GM12891 (cell line): ENCODE measurements around the gene PCAT7. TPM values are rescaled to one million over a fixed set of nuclear protein-coding genes. Genes with fewer than 3 reads are reported as not detected.
"Not testable (repeated sequence)": the region's sequence is repeated elsewhere in the genome, so short reads cannot be mapped to it uniquely, and the experiment has no call there.

Experiments
- DNase-seq: peaks from one replicate; pipeline ENCODE4 v3.0.0; 2011; ENCODE audit warnings: low spot score; ENCODE audit not compliant: insufficient read length
- FAIRE-seq: peaks from 2 replicates; lab custom pipeline; 2011; peaks lifted over from hg19 to GRCh38; lab: Jason Lieb, UNC
- PAX5 ChIP-seq: IDR thresholded peaks from 2 replicates; pipeline ENCODE4 v1.6.1; 2011; ENCODE audit warnings: low read length, moderate library complexity, mild to moderate bottlenecking; ENCODE audit not compliant: insufficient read depth, severe bottlenecking
- POLR2A ChIP-seq: IDR thresholded peaks from 2 replicates; pipeline ENCODE4 v1.6.1; 2011; ENCODE audit warnings: low read depth, low read length, control low read depth
- POLR2AphosphoS5 ChIP-seq: IDR thresholded peaks from 2 replicates; pipeline ENCODE4 v1.6.1; 2011; ENCODE audit warnings: low read depth, low read length, control low read depth
- POU2F2 ChIP-seq: IDR thresholded peaks from 2 replicates; pipeline ENCODE4 v1.6.1; 2011; ENCODE audit warnings: low read depth, mild to moderate bottlenecking, control low read depth, low read length, moderate library complexity
- SPI1 ChIP-seq: IDR thresholded peaks from 2 replicates; pipeline ENCODE4 v1.6.1; 2011; ENCODE audit warnings: low read depth, low read length, control low read depth
- TAF1 ChIP-seq: IDR thresholded peaks from 2 replicates; pipeline ENCODE4 v1.6.1; 2011; ENCODE audit warnings: low read depth, low read length, control low read depth
- polyA plus RNA-seq: library from polyadenylated mRNA; unstranded; fragments of >200 nt; gene quantifications from one replicate; pipeline ENCODE4 v1.2.1, GENCODE V29; 2012; ENCODE audit warnings: low read depth, missing spikeins, inconsistent platforms; ENCODE audit not compliant: missing spikeins

Gene PCAT7
- polyA plus RNA-seq, result 0.04 TPM

DNA sequence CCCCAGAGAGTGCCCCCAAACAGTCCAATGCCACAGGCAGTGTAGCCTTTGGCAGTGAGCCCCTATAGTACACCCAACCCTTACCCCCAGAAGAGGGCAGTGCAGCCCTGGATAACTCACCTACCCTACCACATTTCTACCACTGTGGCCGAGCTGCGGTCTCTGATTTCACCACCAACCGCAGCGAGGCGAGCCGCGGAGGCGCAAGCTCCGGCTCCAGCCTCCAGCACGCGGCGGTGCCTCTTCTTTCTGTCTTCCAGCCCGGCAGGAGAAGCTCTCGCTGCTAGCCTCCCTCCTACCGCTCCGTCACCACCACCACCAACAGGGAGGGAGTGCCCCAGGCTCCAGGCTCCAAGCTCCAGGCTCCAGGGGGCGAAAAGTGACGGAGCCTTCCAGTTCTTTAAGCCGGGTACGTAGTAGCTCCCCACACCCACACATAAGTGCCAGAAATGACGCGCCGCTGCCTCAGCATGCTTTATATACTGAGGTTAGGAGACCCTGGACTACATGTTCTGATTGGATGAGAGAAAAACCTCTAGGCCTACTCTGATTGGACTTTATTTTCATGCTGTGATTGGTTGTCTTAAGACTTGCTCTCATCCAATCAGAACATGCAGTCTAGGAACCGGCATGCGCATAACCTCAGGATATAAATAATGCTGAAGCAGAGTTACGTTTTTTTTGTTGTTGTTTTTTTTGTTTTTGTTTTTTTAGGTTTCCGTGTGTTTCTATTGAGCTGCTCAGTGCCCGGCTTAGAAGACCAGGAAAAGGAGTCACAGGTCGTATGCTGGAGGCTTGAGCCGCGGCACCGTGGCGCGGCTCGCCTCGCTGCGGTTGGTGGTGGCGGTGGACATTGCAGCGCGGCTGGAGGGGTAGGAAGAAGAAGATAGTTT lies at the start of gene PCAT7:
TSS of gene PCAT7 (plus strand) at position 645 of the 893 bp plus-strand sequence.
- FAIRE-seq (peak; percentile 89), DNase-seq (peak; percentile 65)
- no peak for TF ChIP-seq PAX5
- TF ChIP-seq POLR2AphosphoS5, result no peak

DNA sequence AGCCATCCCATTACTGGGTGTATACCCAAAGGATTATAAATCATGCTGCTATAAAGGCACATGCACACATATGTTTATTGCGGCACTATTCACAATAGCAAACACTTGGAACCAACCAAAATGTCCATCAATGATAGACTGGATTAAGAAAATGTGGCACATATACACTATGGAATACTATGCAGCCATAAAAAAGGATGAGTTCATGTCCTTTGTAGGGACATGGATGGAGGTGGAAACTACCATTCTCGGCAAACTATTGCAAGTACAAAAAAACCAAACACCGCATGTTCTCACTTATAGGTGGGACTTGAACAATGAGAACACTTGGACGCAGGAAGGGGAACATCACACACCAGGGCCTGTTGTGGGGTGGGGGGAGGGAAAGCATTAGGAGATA lies 48.5 kb upstream of the PCAT7 start:
- FAIRE-seq, DNase-seq: not testable (repeated sequence)

DNA sequence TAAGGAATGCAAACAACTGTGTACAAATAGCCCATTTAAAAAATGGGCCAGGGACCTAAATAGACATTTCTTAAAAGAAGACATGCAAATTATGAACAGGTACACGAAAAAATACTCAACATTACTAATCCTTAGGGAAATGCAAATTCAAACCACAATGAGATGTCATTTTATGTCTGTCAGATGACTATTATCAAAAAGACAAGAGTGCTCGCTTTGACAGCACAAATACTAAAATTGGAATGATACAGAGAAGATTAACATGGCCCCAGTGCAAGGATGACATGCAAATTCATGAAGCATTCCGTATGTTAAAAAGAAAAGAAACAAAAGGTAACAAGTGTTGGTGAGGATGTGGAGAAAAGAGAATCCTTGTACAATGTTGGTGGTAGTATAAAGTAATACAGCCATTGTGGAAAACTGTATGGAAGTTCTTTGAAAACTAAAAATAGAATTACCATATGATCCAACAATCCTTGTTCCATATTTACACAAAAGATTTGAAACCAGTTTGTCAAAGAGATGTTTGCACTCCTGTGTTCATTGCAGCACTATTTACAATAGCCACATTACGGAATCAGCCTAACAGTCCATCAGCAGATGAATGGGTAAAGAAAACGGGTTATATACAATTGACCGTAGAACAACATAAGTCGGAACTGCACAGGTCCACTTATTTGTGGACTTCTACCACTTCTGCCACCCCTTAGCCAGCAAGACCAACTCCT lies 47.2 kb upstream of the PCAT7 start:
- TF ChIP-seq PAX5 (no peak), POLR2AphosphoS5 (no peak), TAF1 (no peak), POLR2A (no peak), POU2F2 (no peak), SPI1 (no peak)
- DNase-seq, result no peak
- FAIRE-seq, result peak; percentile 16

DNA sequence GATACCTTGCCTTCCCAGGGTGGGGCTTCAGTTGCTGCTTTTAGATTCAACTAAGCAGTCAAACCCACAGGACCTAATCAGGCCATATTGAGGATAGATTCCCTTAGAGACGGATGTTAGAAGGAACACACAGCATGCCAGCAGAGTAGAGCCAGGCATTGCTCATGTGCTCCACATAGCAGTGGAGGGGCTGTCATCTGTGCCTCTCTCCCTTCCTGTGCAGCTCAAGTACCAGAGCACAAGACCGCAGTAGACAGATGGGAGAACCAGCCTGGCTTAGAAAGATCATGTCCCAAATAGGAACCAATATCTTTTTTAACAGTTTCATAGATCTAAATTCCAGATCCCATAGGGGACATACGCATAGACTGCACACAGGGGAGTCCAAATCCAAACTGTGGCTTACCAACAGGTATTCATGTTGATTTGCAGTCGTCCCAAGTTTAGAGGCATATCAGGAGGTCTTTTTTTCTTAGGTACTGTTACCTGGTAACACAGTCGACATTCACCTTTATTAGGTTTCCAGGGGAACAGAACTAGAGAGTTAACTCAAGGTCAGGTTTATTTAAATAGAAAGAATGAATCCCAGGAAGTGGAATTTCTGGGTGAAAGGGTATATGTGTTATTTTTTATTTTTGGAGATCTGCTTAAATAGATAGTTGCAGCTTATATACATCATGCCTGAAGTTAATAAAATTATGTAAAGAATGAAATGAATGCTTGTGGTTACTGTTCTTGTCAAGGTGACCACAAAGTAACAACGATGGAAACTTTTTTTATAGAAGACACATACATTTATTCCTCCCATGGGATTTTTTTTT lies 43.5 kb upstream of the PCAT7 start:
- TF ChIP-seq POLR2A, result no peak
- TF ChIP-seq PAX5, result no peak
- TF ChIP-seq POLR2AphosphoS5, result no peak
- TF ChIP-seq POU2F2, result no peak
- TF ChIP-seq TAF1, result no peak
- no peak for TF ChIP-seq SPI1
- DNase-seq (no peak), FAIRE-seq (no peak)

DNA sequence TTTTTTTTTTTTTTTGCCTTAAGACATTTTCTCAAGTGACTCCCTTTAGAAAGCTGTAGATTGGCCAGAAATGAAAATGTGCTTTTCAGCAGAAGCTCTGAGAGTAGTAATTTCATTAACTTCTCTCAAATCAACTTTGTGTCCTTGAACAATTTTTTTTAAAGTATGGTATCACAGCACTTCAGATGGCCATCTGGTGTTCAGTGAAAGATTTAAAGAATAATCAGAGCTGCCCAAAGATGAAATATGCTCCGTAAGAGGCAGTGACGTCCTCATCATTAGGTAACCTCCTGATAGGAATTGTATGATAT lies 43.0 kb upstream of the PCAT7 start:
- DNase-seq, result no peak
- TF ChIP-seq TAF1, result no peak
- TF ChIP-seq POLR2A, result no peak
- TF ChIP-seq POU2F2, result no peak
- no peak for TF ChIP-seq PAX5
- no peak for TF ChIP-seq SPI1
- no peak for TF ChIP-seq POLR2AphosphoS5
- FAIRE-seq, result no peak

DNA sequence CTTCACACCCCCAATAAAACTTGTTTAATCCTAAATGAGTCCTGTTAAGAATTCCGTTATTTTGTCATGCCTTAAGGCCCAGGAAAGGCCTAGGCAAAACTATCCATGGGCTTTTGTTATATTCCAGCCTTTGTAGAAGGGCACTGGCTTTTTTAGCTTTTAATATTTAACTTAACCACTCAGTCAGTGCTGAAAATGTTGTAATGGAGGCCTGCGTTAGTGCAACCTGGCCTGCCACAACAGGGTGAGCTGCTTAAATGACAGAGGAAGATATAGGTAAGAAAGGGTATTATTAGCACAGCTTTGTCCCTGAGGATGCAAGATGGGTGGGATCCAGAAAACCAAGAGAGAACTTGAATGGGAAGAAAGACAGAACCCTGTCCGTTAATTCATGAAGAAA lies 40.2 kb upstream of the PCAT7 start:
- FAIRE-seq, result no peak
- TF ChIP-seq POLR2A (no peak), TAF1 (no peak), POLR2AphosphoS5 (no peak), SPI1 (no peak), PAX5 (no peak), POU2F2 (no peak)
- no peak for DNase-seq

DNA sequence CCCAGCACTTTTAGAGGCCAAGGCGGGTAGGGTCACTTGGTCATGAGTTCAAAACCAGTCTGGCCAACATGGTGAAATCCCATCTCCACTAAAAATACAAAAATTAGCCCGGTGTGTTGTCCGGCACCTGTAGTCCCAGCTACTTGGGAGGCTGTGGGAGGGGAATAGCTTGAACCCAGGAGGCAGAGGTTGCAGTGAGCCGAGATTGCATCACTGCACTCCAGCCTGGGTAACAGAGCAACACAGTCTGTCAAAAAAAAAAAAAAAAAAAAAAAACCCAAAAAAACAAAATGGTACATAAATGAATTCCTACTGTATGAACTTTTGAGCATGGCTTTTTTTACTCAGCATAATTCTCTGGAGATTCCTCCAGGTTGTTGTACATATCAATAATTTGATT lies 37.6 kb upstream of the PCAT7 start:
- DNase-seq, result no peak
- TF ChIP-seq PAX5 (no peak), SPI1 (no peak), POLR2AphosphoS5 (no peak), POLR2A (no peak), POU2F2 (no peak), TAF1 (no peak)
- FAIRE-seq, result no peak

DNA sequence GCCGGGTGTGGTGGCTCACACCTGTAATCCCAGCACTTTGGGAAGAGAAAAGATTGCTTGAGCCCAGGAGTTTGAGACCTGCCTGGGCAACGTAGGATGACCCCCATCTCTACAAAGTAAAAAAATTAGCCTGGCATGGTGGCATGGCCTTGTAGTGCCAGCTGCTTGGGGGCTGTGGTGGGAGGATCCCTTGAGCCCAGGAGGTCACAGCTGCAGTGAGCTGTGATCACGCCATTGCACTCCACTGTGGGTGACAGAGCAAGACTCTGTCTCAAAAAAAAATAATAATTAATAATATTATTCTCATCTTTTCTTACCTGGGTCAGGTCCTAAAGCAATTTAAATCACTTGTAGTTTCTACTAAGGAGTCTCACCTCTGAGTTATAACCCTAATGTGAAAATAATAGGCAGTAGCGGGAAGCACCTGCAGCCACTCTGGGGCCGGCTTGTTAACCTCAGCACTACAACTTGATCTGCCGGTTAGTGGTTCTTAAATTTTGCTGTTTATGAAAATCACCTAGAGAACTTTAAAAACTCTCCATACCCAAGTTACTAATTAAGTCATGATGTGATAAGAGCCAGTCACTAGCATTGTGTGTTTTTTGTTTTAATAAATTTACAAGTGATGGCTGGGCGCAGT lies 29.4 kb upstream of the PCAT7 start:
- FAIRE-seq (no peak), DNase-seq (no peak)
- TF ChIP-seq POLR2A (no peak), POU2F2 (no peak), POLR2AphosphoS5 (no peak), SPI1 (no peak), PAX5 (no peak), TAF1 (no peak)

DNA sequence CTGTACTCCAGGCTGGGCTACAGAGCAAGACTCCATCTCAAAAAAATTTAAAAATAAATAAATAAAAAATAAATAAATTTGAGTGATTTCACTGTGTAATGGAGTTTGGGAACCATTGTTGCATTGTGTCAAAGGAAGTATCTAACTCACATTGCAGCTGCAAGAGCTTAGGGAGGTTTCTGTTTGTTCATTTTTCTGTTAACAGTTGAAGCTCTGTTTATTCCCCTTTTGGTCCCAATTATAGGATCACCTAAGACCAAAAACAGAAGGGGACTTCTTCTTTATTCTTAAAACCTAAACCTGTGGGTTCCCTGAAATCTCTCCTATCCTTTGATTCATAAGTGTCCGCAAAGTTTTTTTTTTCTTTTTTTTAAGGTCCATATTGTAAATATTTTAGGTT lies 28.6 kb upstream of the PCAT7 start:
- no peak for FAIRE-seq

More for the DNA sequence above, 28.6 kb upstream of the PCAT7 start:
- TF ChIP-seq POLR2A, result no peak
- no peak for TF ChIP-seq PAX5
- TF ChIP-seq TAF1, result no peak
- no peak for TF ChIP-seq SPI1
- no peak for TF ChIP-seq POLR2AphosphoS5
- TF ChIP-seq POU2F2, result no peak
- DNase-seq, result no peak
